IMR-90 (cell line): ENCODE results near the gene TRIM2. TPM values are rescaled to one million over a fixed set of nuclear protein-coding genes. Genes with fewer than 3 reads are reported as not detected.

Experiments used
- ATAC-seq: fragments of 200-7000 bp; cut with Tn5 transposase; 2 replicates; pipeline ENCODE4 v1.9.1; 2020; ENCODE audit warnings: low read depth, mild to moderate bottlenecking, moderate library complexity
- BruUV-seq: library from RNA; stranded (reverse); fragments of 400-500 nt; replicated peaks from 2 replicates; lab custom pipeline; 2021; lab: Mats Ljungman, UMichigan
- CTCF ChIA-PET: fragments of 300-600 bp; formaldehyde crosslinking; extraction: SDS; loops from one replicate; lab custom pipeline; 2021; ENCODE audit warnings: antibody characterized with exemption; lab: Yijun Ruan, JAX
- POLR2A ChIA-PET: fragments of 300-600 bp; sonication (Branson Sonifier 250); formaldehyde crosslinking; loops from one replicate; lab custom pipeline; 2022; ENCODE audit warnings: antibody characterized with exemption; ENCODE audit not compliant: unreplicated experiment; lab: Charles Lee
- DNase-seq: peaks from one replicate; pipeline ENCODE4 v3.0.0; 2013
- H2AFZ ChIP-seq: replicated peaks from 2 replicates; pipeline ENCODE3; 2013; ENCODE audit warnings: low read length, mild to moderate bottlenecking; ENCODE audit not compliant: poor library complexity
- H2AK5ac ChIP-seq: 2 replicates; pipeline ENCODE4 v1.6.1; 2013; ENCODE audit warnings: low read depth, low read length, inconsistent platforms
- H2AK9ac ChIP-seq: replicated peaks from 2 replicates; pipeline ENCODE3; 2013; ENCODE audit warnings: mild to moderate bottlenecking, low read depth, low read length, moderate library complexity; ENCODE audit not compliant: poor library complexity
- H2BK120ac ChIP-seq: 2 replicates; pipeline ENCODE4 v1.6.1; 2013; ENCODE audit warnings: low read depth, low read length, inconsistent platforms
- H2BK15ac ChIP-seq: 3 replicates; pipeline ENCODE4 v1.6.1; 2013; ENCODE audit warnings: low read depth, low read length, inconsistent platforms
- H2BK20ac ChIP-seq: 2 replicates; pipeline ENCODE4 v1.6.1; 2013; ENCODE audit warnings: low read depth, mild to moderate bottlenecking, inconsistent platforms, low read length, moderate library complexity
- H2BK5ac ChIP-seq: 2 replicates; pipeline ENCODE4 v1.6.1; 2013; ENCODE audit warnings: mild to moderate bottlenecking, low read depth, low read length, inconsistent platforms; ENCODE audit not compliant: poor library complexity, severe bottlenecking
- H3K14ac ChIP-seq: replicated peaks from 2 replicates; pipeline ENCODE4 v1.6.1; 2013; ENCODE audit warnings: low read depth, low read length, inconsistent platforms
- H3K18ac ChIP-seq: 2 replicates; pipeline ENCODE4 v1.6.1; 2013; ENCODE audit warnings: low read depth, low read length, control low read depth
- H3K23ac ChIP-seq: 2 replicates; pipeline ENCODE4 v1.6.1; 2013; ENCODE audit warnings: low read depth, low read length, inconsistent platforms
- H3K27ac ChIP-seq: 2 replicates; pipeline ENCODE4 v1.5.1; 2013; ENCODE audit warnings: mild to moderate bottlenecking, control low read depth, low read length; ENCODE audit not compliant: insufficient read depth
- H3K27me3 ChIP-seq: 2 replicates; pipeline ENCODE4 v1.6.1; 2013; ENCODE audit warnings: low read length; ENCODE audit not compliant: control insufficient read depth, insufficient read depth
- H3K36me3 ChIP-seq: 2 replicates; pipeline ENCODE4 v1.6.1; 2013; ENCODE audit warnings: low read length, mixed read lengths; ENCODE audit not compliant: control insufficient read depth, insufficient read depth
- H3K4ac ChIP-seq: 2 replicates; pipeline ENCODE4 v1.6.1; 2013; ENCODE audit warnings: low read depth, low read length, inconsistent platforms
- H3K4me1 ChIP-seq: 2 replicates; pipeline ENCODE4 v1.6.1; 2013; ENCODE audit warnings: low read length, mixed read lengths; ENCODE audit not compliant: control insufficient read depth, insufficient read depth
- H3K4me2 ChIP-seq: 2 replicates; pipeline ENCODE4 v1.6.1; 2013; ENCODE audit warnings: low read depth, mild to moderate bottlenecking, control low read depth, low read length, moderate library complexity
- H3K4me3 ChIP-seq: 2 replicates; pipeline ENCODE4 v1.5.1; 2013; ENCODE audit warnings: low read depth, mild to moderate bottlenecking, control low read depth, low read length, moderate library complexity; ENCODE audit not compliant: insufficient read depth
- H3K56ac ChIP-seq: 2 replicates; pipeline ENCODE4 v1.6.1; 2013; ENCODE audit warnings: low read length, inconsistent platforms; ENCODE audit not compliant: insufficient read depth; ENCODE audit errors: extremely low read depth
- H3K79me1 ChIP-seq, 2 experiments: 2 replicates each; pipeline ENCODE4 v1.6.1; 2013; ENCODE audit warnings: low read length in 2 of 2, inconsistent platforms in 1 of 2, low read depth in 1 of 2
- H3K9ac ChIP-seq: 2 replicates; pipeline ENCODE4 v1.6.1; 2013; ENCODE audit warnings: low read depth, low read length, control low read depth
- H3K9me1 ChIP-seq: 2 replicates; pipeline ENCODE4 v1.6.1; 2013; ENCODE audit warnings: low read length, inconsistent platforms; ENCODE audit not compliant: insufficient read depth
- H3K9me3 ChIP-seq: 2 replicates; pipeline ENCODE4 v1.6.1; 2013; ENCODE audit warnings: low read length; ENCODE audit not compliant: control insufficient read depth, insufficient read depth
- H4K20me1 ChIP-seq: 2 replicates; pipeline ENCODE4 v1.6.1; 2013; ENCODE audit warnings: low read length, inconsistent platforms; ENCODE audit not compliant: insufficient read depth
- H4K5ac ChIP-seq: 2 replicates; pipeline ENCODE4 v1.6.1; 2013; ENCODE audit warnings: mild to moderate bottlenecking, low read depth, low read length, control low read depth
- H4K8ac ChIP-seq, 2 experiments: 2 replicates each; pipeline ENCODE4 v1.6.1; 2013; ENCODE audit warnings: low read depth in 2 of 2, low read length in 2 of 2, control low read depth in 1 of 2, inconsistent platforms in 1 of 2
- H4K91ac ChIP-seq: 2 replicates; pipeline ENCODE4 v1.6.1; 2013; ENCODE audit warnings: low read depth, low read length, inconsistent platforms; ENCODE audit not compliant: insufficient read depth
- BHLHE40 ChIP-seq: fragments of 150-350 bp; IDR thresholded peaks from 2 replicates; pipeline ENCODE4 v1.6.1; 2016; ENCODE audit warnings: mild to moderate bottlenecking, low read depth, low read length
- CEBPB ChIP-seq: IDR thresholded peaks from 2 replicates; pipeline ENCODE4 v1.6.1; 2012; ENCODE audit warnings: low read depth, low read length, improper control_type of control experiment
- CTCF ChIP-seq: conservative IDR thresholded peaks from 2 replicates; pipeline ENCODE4 v1.5.1; 2012; ENCODE audit warnings: mild to moderate bottlenecking, low read depth, low read length, improper control_type of control experiment
- ELK1 ChIP-seq: fragments of 150-350 bp; IDR thresholded peaks from 2 replicates; pipeline ENCODE4 v1.6.1; 2016; ENCODE audit warnings: low read depth, mild to moderate bottlenecking, low read length, moderate library complexity, borderline replicate concordance
- RAD21 ChIP-seq: IDR thresholded peaks from 2 replicates; pipeline ENCODE4 v1.6.1; 2012; ENCODE audit warnings: low read length, improper control_type of control experiment
- RCOR1 ChIP-seq: IDR thresholded peaks from 2 replicates; pipeline ENCODE4 v1.6.1; 2012; ENCODE audit warnings: mild to moderate bottlenecking, low read length, improper control_type of control experiment; ENCODE audit not compliant: insufficient replicate concordance
- RFX5 ChIP-seq: IDR thresholded peaks from 2 replicates; pipeline ENCODE4 v1.8.0; 2012; ENCODE audit warnings: low read depth, mild to moderate bottlenecking, low read length, moderate library complexity
- WGBS, 2 experiments: methylation state at CpG; one replicate each; pipeline versions ENCODE4 v1.1.5 to v1.1.7; 2013; ENCODE audit warnings: missing lambda C conversion rate in 2 of 2; ENCODE audit not compliant: insufficient read length in 1 of 2; ENCODE audit errors: extremely low coverage in 2 of 2; 5-methylcytosine and 5-hydroxymethylcytosine counted together
- dilution Hi-C: fragments of 300-500 bp; cut with HindIII; formaldehyde crosslinking; loops from one replicate; pipeline ENCODE4 v1.14.3; 2018; ENCODE audit warnings: low sequenced_read_pairs; ENCODE audit not compliant: unreplicated experiment
- in situ Hi-C: fragments of 300-500 bp; cut with MboI; formaldehyde crosslinking; loops from 3 replicates; pipeline ENCODE4 v1.14.3; 2019; ENCODE audit warnings: low sequenced_read_pairs, inconsistent platforms, mixed read lengths
- intact Hi-C: fragments of 100-400 bp; cut with micrococcal nuclease; formaldehyde crosslinking; loops from 2 replicates; pipeline ENCODE4 v1.10.0; 2022
- polyA plus RNA-seq, 3 experiments: library from polyadenylated mRNA; depleted of rRNA; stranded (reverse); fragments of >200 nt; gene quantifications; 2 replicates each; pipeline ENCODE4 v1.2.3, GENCODE V29; 2012; ENCODE audit warnings: low replicate concordance in 1 of 3
- total RNA-seq: library from RNA; depleted of rRNA; stranded (reverse); fragments of >200 nt; gene quantifications from 2 replicates; pipeline ENCODE4 v1.2.3, GENCODE V29; 2012

TRIM2 gene
- total and polyA plus RNA-seq, 2 of the 4 experiments (the other 2 are of a cell fraction) = 16.0 to 64.2 TPM

- H2BK15ac ChIP-seq = no peak overlapping the region
- no peak overlapping the region for H3K23ac ChIP-seq
- WGBS, 2 experiments = no CpG with 5 or more reads among the region's 2 CpGs
- intact Hi-C loops (no loop called here), in situ Hi-C loops (no loop called here), dilution Hi-C loops (no loop called here)
- H2AK9ac ChIP-seq = no peak overlapping the region
- no TSS peak for BruUV-seq
- no peak overlapping the region for H3K4me3 ChIP-seq
- no peak overlapping the region for H3K4me2 ChIP-seq
- H3K9me3 ChIP-seq = peaks cover 2% of the 10 kb centered on the region; the same call in 1 of the 2 replicates
- H4K20me1 ChIP-seq = no peaks in the 10 kb centered on the region
- no peak overlapping the region for H4K8ac ChIP-seq
- no peak overlapping the region for H4K5ac ChIP-seq
- ATAC-seq (no peak), DNase-seq (no peak)
- no peak overlapping the region for H3K9ac ChIP-seq
- TF ChIP-seq BHLHE40 (no peak), RAD21 (no peak), RFX5 (no peak), RCOR1 (no peak), ELK1 (no peak), CTCF (no peak), CEBPB (no peak)
- no peak overlapping the region for H2BK120ac ChIP-seq
- H2BK5ac ChIP-seq = no peak overlapping the region
- H2BK20ac ChIP-seq = no peak overlapping the region
- no peaks in the 10 kb centered on the region for H3K4me1 ChIP-seq
- no peak overlapping the region for H4K91ac ChIP-seq
- no peak overlapping the region for H3K27ac ChIP-seq
- POLR2A ChIA-PET = no interaction called here
- no peaks in the 10 kb centered on the region for H3K9me1 ChIP-seq
- H2AK5ac ChIP-seq = no peak overlapping the region
- H3K27me3 ChIP-seq = no peaks in the 10 kb centered on the region
- no peaks in the 10 kb centered on the region for H3K36me3 ChIP-seq
- H2AFZ ChIP-seq = no peak overlapping the region
- H3K4ac ChIP-seq = no peak overlapping the region
- H3K56ac ChIP-seq = no peak overlapping the region
- H3K79me1 ChIP-seq = no peaks in the 10 kb centered on the region; a peak in 1 of 4 replicates
- H3K14ac ChIP-seq = no peak overlapping the region
- H3K18ac ChIP-seq = no peak overlapping the region
- CTCF ChIA-PET = interaction anchor here (0.6 kb wide), 1 partner anchor 32 kb away, joined by 4 read pairs; no protein-coding TSS in a partner anchor
These were observed 160.8 kb downstream of the TRIM2 start for GRCh38 chr4:153365003-153365402.
